NAMALWA (cell line): ENCODE results near the gene ELOVL2.
"Not testable (repeated sequence)": the region's sequence is repeated elsewhere in the genome, so short reads cannot be mapped to it uniquely, and the experiment has no call there.

ENCODE experiments used
- DNase-seq: peaks from one replicate; pipeline ENCODE4 v3.0.0-alpha.2; 2015; ENCODE audit warnings: low spot score

ELOVL2 gene

DNA sequence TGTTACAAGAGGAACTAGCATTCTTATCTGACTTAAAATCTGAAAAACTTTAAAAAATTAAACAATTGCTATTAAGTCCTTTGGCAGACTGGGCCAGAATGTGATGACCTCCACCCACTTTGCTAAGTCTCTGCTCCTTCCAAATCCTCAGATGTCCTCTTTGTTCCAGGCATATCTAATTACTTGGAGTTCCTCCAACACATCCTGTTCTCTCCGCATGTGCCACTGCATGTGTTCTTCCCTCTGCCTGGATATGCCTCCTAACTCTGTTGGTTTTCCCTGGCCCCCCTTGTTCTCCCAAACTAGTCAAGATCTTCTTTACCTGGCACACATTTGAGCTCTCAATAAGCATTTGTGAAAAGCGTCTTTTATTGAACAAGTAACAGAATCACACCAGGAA is 23.1 kb downstream of the ELOVL2 start:
- no peak for DNase-seq

DNA sequence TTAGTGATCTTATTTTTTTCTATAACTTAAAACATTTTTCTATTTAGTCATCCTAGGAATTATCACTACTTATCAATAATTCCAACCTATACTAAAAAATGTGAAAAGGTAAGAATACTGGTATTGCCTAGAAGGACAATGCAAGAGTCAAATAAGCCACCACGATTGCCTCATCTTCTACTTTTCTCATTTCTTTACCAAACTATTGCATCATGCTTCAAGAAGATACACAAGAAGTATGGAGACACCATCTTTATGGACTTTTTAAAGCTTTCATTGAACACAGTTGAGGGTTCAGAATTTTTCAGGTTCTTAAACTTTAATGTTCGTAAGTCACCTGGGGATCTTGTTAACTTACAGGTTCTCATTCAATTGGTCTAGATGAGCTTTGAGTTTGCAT is 25.9 kb downstream of the ELOVL2 start:
- DNase-seq: no peak

DNA sequence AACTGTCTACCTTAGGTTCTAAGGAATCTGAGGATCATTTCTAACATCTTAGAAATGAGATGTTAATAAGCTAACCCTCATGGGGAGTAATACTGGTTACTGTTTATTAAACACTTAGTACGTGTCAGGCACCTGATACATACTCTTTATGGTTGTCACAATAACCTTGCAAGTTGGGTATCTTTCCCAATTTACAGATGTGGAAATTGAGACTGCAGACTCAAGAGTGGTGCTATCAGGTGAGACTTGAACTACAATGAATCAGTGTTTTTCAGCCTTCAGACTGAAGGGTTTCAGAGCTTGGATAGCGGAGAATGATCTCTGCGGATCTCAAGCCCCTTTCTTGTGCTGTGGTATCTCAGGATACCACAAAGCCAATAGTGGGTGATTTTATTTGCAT is 27.0 kb downstream of the ELOVL2 start:
- no peak for DNase-seq

DNA sequence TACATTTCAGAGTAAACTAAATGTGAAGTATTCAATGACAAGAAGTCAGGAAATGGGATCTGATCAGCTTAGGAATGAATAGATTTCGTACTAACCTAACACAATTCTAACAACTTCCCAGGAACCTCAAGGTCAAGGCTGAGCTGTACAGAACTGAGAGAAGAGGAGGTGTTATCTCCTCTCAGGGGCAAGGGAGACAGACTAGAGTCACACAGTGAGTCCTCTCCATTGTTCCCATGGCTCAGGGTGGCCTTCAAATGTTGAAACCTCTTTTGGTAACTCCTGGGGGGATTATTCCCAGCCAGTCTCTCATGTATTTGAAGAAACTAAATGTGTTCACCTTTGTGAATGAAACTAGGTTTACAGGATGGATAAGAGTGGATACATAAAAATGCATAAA is 27.7 kb downstream of the ELOVL2 start:
- DNase-seq: no peak

DNA sequence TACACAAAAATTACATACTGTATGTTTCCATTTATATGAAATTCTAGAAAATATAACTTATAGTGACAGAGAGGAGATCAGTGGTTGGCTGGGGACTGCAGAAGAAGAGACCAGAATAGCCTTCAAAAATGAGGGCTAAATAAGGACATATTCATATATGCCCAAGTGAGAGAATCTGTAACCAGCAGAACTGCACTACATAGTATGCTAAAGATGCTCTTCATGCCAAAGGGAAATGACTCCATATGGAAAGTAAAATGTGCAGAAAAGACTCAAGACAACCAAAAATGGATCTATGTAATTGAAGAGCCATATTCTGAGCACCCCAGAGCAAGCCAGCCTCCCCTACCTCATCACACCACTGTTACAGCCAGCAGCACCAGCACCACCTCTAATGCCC is 29.0 kb downstream of the ELOVL2 start:
- DNase-seq: no peak

DNA sequence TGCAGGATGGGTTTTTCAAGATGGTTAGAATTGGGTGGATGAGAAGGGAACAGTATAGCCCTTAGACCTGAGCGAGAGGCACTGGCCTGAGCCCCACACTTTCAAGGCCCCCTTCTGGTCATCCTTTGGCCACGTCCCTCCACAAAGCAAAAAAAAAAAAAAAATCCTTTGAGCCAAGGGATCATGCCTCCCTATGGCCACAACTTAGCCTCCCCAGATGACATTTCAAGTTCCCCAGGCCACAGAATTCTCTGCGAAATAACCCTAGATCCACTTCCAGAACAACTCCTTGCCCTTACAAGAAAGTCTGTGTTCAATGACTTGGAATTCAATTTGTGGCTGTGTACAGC is 30.4 kb downstream of the ELOVL2 start:
- no peak for DNase-seq

DNA sequence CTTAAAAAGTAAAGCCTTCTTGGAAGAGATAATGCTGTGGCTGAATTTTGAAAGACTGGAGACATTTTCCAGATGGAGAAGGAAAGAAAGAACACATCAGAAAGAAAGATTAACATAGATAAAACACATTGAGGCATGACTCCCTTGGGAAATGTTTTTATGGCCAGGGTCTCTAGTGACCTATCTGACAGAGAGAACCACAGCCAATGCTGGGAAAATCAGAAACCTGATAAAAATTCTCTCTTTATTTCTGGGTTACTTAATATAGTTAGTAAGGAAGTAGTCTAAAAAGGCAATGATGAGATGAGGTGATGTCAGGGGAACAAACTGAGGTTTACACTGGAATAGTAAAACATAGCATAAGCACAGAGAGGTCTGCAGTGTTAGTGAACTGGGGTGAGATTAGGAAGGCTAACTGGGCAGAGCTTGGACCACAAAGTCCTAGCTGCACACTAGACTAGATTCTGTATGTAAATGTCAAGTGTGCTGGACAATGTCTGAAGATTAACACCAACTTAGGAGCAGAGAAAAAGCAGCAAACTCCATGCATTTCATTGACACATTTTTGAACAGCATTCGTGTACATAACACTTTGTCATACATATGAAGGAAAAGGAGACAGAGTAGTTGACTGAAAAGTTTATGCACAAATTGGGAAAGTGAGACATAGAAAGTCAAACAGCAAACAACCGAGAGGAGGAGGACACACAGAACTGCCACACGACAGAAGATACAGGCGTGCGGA is 31.0 kb downstream of the ELOVL2 start:
- no peak for DNase-seq

DNA sequence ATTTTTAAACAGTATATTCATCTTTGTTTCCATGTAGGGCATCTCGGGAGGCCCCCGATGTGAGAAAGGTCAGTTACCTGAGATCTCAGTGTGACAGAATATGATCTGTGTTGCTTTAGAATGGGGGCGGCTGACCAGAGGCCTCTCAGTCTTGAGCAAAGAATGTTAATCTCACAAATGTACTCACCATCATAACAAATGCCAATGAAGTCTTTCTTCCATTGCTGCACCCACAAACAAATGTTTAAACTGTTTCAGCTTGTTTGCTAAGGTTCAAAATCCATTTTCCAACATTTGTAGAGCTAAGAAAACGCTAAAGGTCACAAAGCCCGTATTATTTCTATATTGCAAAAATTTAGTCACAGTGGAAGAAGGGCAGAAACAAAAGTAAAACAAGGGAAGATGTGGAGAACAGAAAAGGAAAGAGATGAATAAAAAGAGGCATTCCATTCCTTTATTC is 31.8 kb downstream of the ELOVL2 start:
- DNase-seq: no peak

DNA sequence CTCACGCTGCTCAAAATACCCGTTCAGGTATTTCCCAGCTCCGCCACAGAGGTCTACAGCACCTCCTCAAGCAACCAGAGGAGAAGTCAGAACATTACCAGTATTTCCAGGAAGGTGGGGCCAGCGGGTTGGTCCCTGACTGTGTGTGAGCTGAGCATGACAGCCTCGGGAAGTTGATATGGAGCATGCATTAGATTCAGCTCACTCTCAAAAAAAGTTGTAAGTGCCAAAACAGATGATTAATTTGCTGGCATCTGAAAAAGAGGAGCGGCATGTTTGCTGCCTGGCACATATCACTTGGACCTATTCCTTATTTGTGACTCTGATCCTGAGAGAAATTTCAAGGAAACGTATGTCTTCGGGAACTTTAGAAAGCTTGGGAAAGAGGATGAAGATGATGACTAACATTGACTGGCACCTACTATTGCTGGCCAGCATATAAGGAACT is 32.3 kb downstream of the ELOVL2 start:
- no peak for DNase-seq

DNA sequence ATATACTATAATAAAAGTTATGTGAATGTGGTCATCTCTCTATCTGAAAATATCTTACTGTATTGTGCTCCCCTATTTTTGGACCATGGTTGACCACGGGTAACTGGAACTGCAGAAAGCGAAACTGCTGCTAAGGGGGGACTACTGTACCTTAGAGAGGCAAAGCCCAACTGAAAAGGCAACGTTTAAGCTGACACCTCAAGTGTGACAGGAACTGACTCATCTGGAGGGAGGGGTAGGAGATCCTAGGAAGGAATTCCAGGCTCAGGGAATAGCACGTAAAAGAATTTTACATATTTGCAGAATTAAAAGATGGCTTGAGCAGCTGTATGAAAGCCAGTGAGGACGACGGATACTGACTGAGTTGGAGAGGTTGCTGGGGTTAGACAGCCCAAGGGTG is 34.8 kb downstream of the ELOVL2 start:
- no peak for DNase-seq

DNA sequence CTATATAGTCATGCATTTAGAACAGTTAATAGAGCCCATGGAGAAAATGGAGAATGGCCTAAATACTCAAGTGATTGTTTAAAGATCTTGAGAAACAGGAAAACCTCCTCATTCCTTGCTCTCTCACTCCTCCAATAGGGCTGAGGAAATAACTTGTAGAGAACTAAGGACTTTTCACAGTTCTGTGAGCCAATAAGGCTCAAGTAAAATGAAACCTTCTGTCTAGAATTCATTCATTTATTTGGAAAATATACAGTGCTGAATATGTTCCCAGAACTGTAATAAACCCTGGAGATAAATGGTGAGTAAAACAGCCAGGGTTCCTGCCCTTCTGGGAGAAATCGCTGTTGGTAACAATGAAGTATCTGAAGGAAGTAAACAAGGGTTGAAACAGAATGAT is 35.3 kb downstream of the ELOVL2 start:
- DNase-seq: no peak

DNA sequence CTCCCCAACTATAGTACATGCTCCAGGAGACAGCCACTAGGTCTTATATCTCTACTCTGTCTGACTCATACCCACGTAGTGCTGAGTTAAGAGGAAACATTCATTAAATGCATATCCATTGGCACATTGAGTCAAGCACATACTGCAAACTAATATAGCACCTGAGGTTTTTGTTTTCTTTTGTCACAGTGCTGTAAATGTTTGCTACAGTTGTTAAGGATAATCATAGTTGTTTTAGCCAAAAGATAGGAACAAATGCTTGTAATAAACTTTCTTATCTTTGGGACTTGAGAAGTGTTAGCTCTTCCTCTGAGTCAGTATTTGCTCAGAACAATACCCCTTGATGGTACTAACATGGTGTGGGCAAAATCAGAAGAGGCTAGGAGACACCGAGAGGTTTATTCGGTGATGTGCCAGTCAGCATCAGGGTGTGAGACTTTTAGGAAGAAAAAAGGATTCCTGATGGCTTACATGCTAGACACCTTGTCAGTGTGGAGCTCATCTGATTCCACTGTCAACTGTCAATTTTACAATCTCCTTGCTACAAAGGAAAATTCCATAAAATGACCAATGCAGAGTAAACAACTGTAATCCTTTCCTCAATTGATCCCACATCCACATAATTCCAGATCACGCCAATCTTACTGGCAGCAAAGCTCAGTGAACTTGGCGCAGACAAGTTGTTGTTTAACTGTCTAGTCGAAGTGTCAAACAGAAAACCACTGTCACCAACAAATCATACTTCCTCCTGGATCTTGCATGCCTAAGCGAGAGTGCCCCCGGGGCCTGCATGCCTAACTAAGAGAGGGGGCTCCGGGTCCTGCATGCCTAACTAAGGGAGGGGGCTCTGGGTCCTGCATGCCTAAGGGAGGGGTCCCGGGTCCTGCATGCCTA is 36.1 kb downstream of the ELOVL2 start:
- DNase-seq: no peak

DNA sequence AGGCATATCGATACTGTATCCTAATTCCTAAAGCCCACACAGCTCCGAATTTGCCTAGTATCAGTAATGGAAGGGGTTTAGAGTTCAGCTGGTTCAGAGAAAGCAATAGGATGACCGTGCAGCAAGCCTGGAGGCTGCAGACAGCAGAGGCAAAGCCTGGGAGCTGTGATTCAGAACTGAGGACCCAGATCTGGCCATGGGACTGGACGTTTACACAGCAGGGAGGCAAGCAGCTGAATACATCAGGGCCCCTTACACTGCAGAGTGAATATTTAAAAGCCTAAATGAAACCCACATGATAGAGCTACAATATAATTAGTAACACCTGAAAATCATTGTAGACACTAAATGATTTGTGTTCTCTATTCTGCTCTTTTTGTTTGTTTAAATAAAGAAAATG is 38.0 kb downstream of the ELOVL2 start:
- no peak for DNase-seq

DNA sequence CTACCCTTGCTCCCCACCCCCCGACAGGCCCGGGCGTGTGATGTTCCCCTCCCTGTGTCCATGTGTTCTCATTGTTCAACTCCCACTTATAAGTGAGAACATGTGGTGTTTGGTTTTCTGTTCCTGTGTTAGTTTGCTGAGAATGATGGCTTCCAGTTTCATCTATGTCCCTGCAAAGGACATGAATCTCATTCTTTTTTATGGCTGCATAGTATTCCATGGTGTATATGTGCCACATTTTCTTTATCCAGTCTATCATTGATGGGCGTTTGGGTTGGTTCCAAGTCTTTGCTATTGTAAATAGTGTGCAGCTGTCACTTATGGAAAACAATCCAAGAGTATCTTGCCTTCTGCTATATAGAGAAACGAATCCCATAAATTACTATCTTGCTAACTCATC is 40.8 kb downstream of the ELOVL2 start:
- not testable (repeated sequence) for DNase-seq

DNA sequence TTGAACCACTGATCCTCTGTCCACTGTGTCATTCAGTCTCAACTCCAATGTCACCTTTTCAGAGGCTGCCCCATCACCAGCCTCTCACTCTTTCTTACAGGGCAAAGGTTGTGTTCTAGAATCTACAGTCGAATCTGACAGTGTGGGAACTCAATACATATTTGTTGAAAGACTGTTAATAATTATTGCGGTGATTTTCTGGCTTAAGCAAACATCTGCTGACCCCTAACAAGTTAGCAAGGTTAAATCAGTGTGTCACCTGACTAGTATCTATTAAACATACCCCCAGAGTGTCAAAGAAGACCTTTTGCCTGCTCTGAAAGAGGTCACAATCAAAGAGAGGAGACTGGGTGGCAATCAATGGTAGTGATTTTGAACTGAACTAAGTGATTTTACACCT is 41.9 kb downstream of the ELOVL2 start:
- no peak for DNase-seq

DNA sequence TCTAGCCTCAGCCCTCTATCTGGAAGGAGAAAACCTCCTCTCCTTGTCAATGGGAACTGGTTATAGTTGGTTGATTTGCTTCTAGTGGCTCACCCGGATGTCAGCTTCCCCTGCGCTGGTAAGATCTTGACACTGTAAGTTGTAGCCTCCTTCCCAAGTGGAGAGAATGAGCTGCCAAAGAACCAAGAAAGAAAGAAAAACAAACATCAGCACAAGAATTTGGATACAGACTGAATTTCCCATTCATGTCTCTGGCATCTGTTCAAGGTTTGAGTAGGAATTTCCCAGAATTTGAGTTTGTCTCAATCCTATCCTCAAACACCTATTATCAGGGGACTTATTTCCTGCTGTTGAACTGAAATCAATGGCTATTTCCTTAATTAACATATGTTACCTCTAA is 44.1 kb downstream of the ELOVL2 start:
- DNase-seq: no peak

DNA sequence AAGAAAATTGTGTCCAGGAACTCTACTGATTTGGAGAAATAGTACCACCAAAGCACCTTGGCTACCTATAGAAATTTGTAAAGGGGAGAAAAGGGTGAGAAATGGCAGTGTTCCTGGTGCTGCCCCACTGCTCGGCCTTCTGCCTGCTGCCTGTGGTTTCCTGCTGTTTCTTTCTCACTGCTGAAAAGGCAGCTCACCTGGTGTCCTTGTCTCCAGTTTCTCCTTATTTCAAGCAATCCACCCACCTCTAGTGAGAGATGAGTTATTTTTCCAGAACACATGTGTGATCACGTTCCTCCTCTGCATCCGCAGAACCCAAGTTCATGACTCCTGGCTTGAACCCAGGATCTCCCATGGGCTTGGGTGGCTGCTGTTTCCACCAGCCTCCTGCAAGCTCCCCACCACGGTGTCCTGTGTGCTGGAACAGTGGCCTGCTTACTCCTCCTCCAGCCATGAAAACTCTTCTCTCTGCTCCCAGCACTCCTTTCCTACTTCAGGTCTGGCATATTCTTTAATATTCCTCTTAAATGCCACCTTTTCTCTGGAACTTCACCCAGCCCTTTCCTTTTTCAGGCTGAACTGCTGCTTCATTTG is 48.9 kb downstream of the ELOVL2 start:
- no peak for DNase-seq

DNA sequence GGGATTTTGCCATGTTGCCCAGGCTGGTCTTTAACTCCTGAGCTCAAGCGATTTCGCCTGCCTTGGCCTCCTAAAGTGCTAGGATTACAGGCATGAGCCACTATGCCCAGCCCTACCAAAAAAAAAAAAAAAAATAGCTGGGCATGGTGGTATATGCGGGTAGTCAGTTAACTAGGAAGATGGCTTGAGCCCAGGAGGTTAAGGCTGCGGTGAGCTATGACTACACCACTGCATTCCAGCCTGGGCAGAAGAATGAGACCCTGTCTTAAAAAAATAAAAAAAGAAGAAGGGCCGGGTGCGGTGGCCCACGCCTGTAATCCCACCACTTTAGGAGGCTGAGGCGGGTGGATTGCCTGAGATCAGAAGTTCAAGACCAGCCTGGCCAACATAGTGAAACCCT is 50.2 kb downstream of the ELOVL2 start:
- no peak for DNase-seq

DNA sequence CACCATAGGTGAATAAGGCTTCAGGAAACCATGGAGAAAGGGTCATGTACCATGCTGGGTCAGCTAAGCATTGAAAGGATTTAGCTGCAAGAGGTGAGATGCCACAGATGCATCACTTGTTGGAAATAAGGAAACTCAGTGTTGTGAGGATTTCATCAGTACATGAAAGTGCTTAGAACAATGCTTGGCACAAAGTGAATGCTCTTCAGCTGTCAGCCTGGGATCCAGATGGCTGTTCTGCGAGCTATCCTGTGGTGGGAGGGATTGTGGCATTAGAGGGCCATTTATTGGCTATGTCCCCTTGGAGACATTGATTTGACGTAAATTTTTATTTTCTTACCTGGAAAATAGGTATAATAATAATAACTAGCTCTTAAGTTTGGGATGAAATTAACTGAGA is 53.0 kb downstream of the ELOVL2 start:
- DNase-seq: no peak

DNA sequence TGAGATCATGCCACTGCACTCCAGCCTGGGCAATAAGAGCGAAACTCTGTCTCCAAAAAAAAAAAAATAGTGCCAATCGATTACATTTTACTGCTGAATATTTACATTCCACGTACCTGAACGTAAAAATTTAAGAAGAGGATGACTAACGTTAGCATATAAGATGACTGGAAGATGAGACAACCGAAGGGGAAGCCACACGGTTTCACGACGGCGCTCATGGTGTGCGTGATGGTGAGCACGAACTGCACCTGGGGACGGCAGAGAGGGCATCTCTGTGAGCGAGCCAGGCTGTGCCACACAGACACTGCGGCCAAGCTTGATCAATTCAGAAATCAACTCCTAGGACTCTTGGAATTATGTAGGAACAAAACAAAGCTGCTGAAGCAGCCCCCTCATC is 54.5 kb downstream of the ELOVL2 start:
- no peak for DNase-seq

DNA sequence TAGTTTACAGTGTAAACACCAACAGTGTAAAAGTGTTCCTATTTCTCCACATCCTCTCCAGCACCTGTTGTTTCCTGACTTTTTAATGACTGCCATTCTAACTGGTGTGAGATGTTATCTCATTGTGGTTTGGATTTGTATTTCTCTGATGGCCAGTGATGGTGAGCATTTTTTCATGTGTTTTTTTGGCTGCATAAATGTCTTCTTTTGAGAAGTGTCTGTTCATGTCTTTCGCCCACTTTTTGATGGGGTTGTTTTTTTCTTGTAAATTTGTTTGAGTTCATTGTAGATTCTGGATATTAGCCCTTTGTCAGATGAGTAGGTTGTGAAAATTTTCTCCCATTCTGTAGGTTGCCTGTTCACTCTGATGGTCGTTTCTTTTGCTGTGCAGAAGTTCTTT is 59.1 kb downstream of the ELOVL2 start:
- DNase-seq: not testable (repeated sequence)

DNA sequence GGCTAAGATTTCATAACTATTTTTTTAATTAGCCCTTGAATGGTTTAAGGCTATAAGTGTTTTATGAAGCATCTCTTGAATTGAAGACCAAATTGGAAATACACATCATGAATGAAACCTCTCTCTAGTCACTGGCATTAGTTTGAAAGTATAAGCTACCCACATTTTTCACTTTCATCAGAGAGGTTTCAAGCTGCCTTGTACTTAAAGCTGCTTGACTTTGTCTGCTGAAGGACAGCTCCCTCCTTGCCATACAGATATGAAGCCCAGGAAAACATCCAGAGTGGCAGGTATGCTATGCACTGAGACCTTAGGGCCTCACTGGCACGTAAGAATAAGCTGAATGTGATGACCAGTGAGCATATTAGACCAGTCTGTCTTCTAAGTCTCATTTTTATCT is 62.7 kb downstream of the ELOVL2 start:
- DNase-seq: no peak

DNA sequence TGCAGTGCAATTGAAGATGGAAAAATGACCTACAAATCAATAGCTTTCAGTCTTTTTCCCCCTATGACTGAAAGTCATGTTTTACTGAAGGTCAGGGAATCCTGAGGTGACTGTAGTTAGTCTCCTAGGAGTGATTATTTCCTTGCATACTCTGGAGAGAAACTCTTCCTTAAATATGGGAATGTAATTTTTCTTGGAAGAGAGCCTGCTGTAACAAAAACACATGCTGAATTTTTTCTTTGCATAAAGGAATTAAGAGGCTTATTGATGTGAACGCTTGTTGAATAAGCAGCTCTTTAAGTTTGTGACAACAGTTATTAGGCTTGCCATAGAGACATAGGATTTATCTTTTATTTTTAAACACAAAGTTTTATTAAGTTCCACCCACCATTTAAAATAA is 64.5 kb downstream of the ELOVL2 start:
- no peak for DNase-seq
